C4-2B (cell line): ENCODE results near the gene CTBS.

Experiments
- H3K27ac ChIP-seq: fragments of 450-650 bp; 2 replicates; pipeline ENCODE4 v1.5.1; 2017
- CTCF ChIP-seq: fragments of 450-650 bp; conservative IDR thresholded peaks from 2 replicates; pipeline ENCODE4 v1.5.1; 2017; ENCODE audit warnings: mild to moderate bottlenecking
- ZFX ChIP-seq: fragments of 450-650 bp; IDR thresholded peaks from 2 replicates; pipeline ENCODE4 v1.6.1; 2017

Gene CTBS

DNA sequence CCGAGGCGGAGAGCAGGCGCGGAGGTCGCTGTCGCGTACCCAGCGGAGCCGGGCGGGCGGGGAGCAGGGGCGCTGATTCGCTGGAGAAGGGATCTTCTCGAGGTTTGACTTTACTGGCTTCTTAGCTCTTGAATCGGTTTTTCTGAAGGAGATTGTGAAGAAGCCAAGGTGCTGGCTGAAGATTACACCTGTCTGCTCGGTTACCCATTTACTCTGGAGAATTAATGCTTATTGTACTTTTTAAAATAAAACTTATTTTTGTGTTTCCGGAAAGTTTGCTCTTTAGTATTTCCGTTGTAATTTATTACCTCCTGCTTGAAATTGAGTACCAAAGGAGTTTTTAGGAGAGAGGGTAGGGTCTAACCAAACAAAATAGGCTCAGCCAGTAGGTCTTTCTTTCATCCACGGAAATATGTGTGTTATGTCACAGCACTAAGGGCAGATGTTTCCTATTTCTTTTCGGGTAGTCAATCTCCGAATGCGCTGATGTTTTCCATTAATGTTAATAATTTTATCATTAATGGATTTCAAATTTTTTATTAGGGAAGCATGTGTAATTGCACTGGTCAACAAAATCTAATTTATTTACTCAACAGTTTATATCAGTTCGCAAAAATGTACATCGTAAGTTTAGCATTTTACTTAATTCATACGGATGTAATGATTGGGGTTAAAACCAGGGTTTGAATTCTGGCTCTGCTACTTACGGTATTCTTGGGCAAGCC lies 67.3 kb downstream of the CTBS start:
- TF ChIP-seq CTCF (no peak), ZFX (no peak)
- H3K27ac ChIP-seq: peak overlapping the region; percentile 96

GRCh38 chr1:84506002-84506728 lies 68.1 kb downstream of the CTBS start, which contains the start of the genes GNG5 and SPATA1:
TSS of gene GNG5 (minus strand) at chr1:84506581. CDS start at chr1:84506091, 490 bp downstream.
TSS of gene SPATA1 (plus strand) at chr1:84506386. CDS start at chr1:84516360, 9,974 bp downstream.
- TF ChIP-seq ZFX (no peak; the same call in 1 of the 2 replicates), CTCF (no peak)
- H3K27ac ChIP-seq: peak within 1 kb of the TSS; percentile 96

DNA sequence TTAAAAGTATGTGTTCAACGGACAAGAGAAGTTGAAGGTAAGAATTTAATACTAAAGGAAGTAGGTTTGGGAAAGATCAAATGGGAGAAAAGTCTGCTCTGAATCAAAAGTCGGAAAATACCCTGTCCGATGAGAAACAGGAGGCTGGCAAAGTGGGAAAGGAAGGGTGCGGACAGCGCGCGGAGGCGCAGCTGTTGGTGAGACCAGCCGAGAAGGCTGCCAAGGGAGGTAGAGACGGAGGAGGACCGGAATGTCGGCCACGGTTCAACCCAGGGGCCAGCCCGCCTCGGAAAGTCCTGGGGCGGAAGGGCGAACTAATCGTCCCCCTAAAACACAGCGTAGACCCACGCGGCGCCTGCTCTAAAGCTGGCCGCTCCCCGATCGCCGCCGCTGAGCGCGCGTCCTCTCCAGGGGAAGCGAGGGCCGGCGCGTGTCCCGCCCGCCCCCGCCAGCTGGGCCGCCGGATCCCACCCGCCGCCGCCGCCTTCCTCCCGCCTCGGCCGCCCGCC lies 68.7 kb downstream of the CTBS start:
- peak overlapping the region; percentile 96 for H3K27ac ChIP-seq

GRCh38 chr1:84504580-84505492 lies 69.4 kb downstream of the CTBS start:
- H3K27ac ChIP-seq: peak overlapping the region; percentile 96
- TF ChIP-seq CTCF: no peak
- TF ChIP-seq ZFX: no peak

More for the DNA sequence above, 68.7 kb downstream of the CTBS start:
- peak; percentile 71 for TF ChIP-seq ZFX
- no peak for TF ChIP-seq CTCF

GRCh38 chr1:84502927-84503326 lies 71.3 kb downstream of the CTBS start:
- no peak overlapping the region for H3K27ac ChIP-seq
- TF ChIP-seq CTCF: no peak
- no peak for TF ChIP-seq ZFX
